BLaER1 (cell line): ENCODE measurements around the gene FBH1.
A peak's percentile ranks its signal among the peaks of the same experiment; 100 is the strongest.

Experiments used
- H3K27ac ChIP-seq: shearing (Covaris generic); formaldehyde crosslinking; 2 replicates; pipeline ENCODE4 v1.8.1; 2022
- H3K27me3 ChIP-seq: shearing (Covaris generic); formaldehyde crosslinking; 2 replicates; pipeline ENCODE4 v1.8.1; 2022
- H3K36me3 ChIP-seq: shearing (Covaris generic); formaldehyde crosslinking; 2 replicates; pipeline ENCODE4 v1.8.1; 2022
- H3K4me1 ChIP-seq: shearing (Covaris generic); formaldehyde crosslinking; 2 replicates; pipeline ENCODE4 v1.8.1; 2022
- H3K4me2 ChIP-seq: shearing (Covaris generic); formaldehyde crosslinking; 2 replicates; pipeline ENCODE4 v1.8.1; 2022
- H3K4me3 ChIP-seq: shearing (Covaris generic); formaldehyde crosslinking; 2 replicates; pipeline ENCODE4 v1.8.1; 2022
- H3K9ac ChIP-seq: shearing (Covaris generic); formaldehyde crosslinking; 2 replicates; pipeline ENCODE4 v1.8.1; 2022
- H3K9me3 ChIP-seq: shearing (Covaris generic); formaldehyde crosslinking; 2 replicates; pipeline ENCODE4 v1.8.1; 2022
- H4K20me1 ChIP-seq: shearing (Covaris generic); formaldehyde crosslinking; 2 replicates; pipeline ENCODE4 v1.8.1; 2022
- Cebpa-rat ChIP-seq: shearing (Covaris generic); IDR thresholded peaks from 2 replicates; pipeline ENCODE4 v1.8.1; 2022

Gene FBH1

DNA sequence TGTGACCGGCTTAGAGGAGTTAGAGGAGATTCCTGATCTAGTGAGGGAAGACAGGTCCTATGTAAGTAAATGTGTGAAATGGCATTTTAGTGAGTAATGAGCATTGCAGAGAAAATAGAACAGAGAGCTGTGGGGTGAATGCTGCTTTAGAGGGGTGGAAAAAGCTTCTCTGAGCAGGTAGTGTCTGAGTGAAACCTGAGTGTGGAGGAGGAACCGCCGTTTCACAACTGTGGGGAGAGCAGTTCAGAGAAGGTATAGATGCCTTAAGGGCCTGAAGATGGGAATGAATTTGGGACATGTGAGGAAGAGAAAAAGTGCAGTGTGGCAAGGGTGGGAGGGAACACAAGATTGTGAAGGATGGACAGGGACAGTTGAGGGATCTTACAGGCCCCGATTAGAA lies 21.6 kb downstream of the FBH1 start:
- no peaks in the 10 kb centered on the region; the same call in 1 of the 2 replicates for H4K20me1 ChIP-seq
- peaks cover 98% of the 10 kb centered on the region for H3K36me3 ChIP-seq
- H3K4me3 ChIP-seq = no peak overlapping the region
- no peak overlapping the region for H3K27ac ChIP-seq
- H3K27me3 ChIP-seq = no peaks in the 10 kb centered on the region
- H3K9me3 ChIP-seq = no peaks in the 10 kb centered on the region
- no peak overlapping the region for H3K4me2 ChIP-seq
- no peak for TF ChIP-seq Cebpa-rat
- peaks cover 2% of the 10 kb centered on the region for H3K4me1 ChIP-seq
- no peak overlapping the region for H3K9ac ChIP-seq

DNA sequence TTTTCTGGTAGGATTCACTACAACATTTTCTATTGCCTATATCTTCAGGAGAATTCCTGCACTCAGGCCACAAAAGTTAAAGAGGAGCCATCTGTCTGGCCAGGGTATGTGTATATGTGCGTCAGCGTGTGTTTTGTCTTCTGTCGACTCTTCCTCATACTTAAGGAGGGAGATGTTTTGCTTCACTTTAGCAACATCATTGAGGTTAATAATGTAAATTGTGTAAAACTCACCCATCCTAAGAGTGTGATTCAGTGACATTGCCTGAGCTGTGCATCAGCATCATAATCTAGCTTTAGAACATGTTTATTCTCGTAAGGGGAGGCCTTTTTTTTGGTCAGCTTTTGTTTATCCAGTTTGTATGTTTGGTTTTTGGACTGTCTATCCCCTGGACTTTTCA lies 23.7 kb downstream of the FBH1 start:
- Histone ChIP-seq H3K9me3 (no peaks in the 10 kb centered on the region), H3K27ac (no peak overlapping the region), H3K36me3 (peaks cover 98% of the 10 kb centered on the region), H3K4me2 (no peak overlapping the region), H3K9ac (peak overlapping the region; percentile 10; the same call in 1 of the 2 replicates), H3K4me1 (no peaks in the 10 kb centered on the region), H3K27me3 (no peaks in the 10 kb centered on the region), H3K4me3 (no peak overlapping the region), H4K20me1 (no peaks in the 10 kb centered on the region)
- no peak for TF ChIP-seq Cebpa-rat

DNA sequence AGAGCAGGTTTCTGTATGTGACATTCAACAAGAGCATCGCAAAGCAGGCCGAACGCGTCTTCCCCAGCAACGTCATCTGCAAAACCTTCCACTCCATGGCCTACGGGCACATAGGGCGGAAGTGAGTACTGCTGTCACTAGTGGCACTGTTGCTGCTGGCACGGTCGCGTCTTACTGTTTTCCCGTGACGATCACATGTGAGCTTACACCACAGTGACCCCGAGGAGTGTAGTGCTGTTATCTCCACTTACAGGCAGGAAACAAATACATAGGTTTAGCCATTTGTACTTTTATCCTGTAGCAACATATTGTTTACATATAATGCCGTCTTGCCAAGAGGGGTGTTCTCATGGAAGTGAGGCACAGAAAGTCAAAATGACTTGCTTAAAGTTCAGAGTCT lies 25.4 kb downstream of the FBH1 start:
- peaks cover 98% of the 10 kb centered on the region for H3K36me3 ChIP-seq
- no peak overlapping the region for H3K27ac ChIP-seq
- H3K9me3 ChIP-seq = no peaks in the 10 kb centered on the region
- TF ChIP-seq Cebpa-rat = no peak
- H4K20me1 ChIP-seq = no peaks in the 10 kb centered on the region
- no peaks in the 10 kb centered on the region for H3K27me3 ChIP-seq
- no peaks in the 10 kb centered on the region for H3K4me1 ChIP-seq
- no peak overlapping the region for H3K9ac ChIP-seq
- no peak overlapping the region for H3K4me3 ChIP-seq
- no peak overlapping the region for H3K4me2 ChIP-seq

DNA sequence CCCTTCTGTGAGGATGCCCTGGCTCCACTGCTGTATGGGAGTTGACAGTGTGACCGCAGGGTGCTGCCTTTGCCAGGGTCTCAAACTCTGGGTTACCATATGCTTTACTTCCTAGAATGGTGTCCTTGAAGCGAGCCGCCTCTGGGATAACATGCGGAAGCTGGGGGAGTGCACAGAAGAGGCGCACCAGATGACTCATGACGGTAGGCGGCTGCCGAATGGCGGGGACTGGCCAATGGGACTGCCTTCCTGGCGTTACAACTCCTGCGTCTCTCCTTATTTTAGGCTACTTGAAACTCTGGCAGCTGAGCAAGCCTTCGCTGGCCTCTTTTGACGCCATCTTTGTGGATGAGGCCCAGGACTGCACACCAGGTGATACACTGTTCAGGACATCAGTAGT lies 27.3 kb downstream of the FBH1 start:
- no peak overlapping the region for H3K4me2 ChIP-seq
- no peak overlapping the region for H3K27ac ChIP-seq
- no peaks in the 10 kb centered on the region for H4K20me1 ChIP-seq
- no peak for TF ChIP-seq Cebpa-rat
- no peaks in the 10 kb centered on the region for H3K27me3 ChIP-seq
- H3K9me3 ChIP-seq = no peaks in the 10 kb centered on the region
- H3K9ac ChIP-seq = no peak overlapping the region
- no peaks in the 10 kb centered on the region for H3K4me1 ChIP-seq
- H3K36me3 ChIP-seq = peaks cover 100% of the 10 kb centered on the region
- no peak overlapping the region for H3K4me3 ChIP-seq

GRCh38 chr10:5918763-5919162 lies 28.7 kb downstream of the FBH1 start:
- no peaks in the 10 kb centered on the region for H3K27me3 ChIP-seq
- H3K4me1 ChIP-seq = no peaks in the 10 kb centered on the region
- H3K4me3 ChIP-seq = no peak overlapping the region
- H4K20me1 ChIP-seq = no peaks in the 10 kb centered on the region
- no peak for TF ChIP-seq Cebpa-rat
- no peak overlapping the region for H3K9ac ChIP-seq
- peaks cover 100% of the 10 kb centered on the region for H3K36me3 ChIP-seq
- no peak overlapping the region for H3K27ac ChIP-seq
- H3K9me3 ChIP-seq = no peaks in the 10 kb centered on the region
- H3K4me2 ChIP-seq = no peak overlapping the region

GRCh38 chr10:5919568-5919967 lies 29.5 kb downstream of the FBH1 start:
- no peaks in the 10 kb centered on the region for H3K4me1 ChIP-seq
- no peak overlapping the region for H3K27ac ChIP-seq
- H3K4me2 ChIP-seq = no peak overlapping the region
- H3K36me3 ChIP-seq = peaks cover 100% of the 10 kb centered on the region
- H3K9ac ChIP-seq = no peak overlapping the region
- no peak overlapping the region for H3K4me3 ChIP-seq
- H3K27me3 ChIP-seq = no peaks in the 10 kb centered on the region
- no peaks in the 10 kb centered on the region for H3K9me3 ChIP-seq
- H4K20me1 ChIP-seq = no peaks in the 10 kb centered on the region
- no peak for TF ChIP-seq Cebpa-rat

DNA sequence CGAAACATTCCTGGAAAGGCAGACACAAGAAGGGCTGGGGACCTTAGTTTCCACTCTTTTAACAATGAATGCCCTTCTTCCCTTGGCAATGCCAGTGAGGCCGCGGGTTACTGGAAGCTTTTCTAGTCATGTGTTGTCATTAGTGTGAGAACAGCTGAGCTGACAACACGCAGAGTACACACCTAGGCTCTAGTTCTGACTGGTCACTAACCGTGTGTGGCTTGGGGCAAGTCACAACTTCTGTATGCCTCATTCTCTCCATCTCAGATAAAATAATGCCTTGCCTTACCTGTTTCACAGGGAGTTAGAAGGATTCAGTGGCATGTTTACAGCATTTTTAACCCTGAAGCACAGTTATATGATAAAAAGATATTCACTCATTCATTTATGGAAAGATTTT lies 31.7 kb downstream of the FBH1 start:
- H3K4me2 ChIP-seq = no peak overlapping the region
- H4K20me1 ChIP-seq = no peaks in the 10 kb centered on the region
- H3K27ac ChIP-seq = no peak overlapping the region
- no peaks in the 10 kb centered on the region for H3K27me3 ChIP-seq
- TF ChIP-seq Cebpa-rat = no peak
- peaks cover 100% of the 10 kb centered on the region for H3K36me3 ChIP-seq
- no peak overlapping the region for H3K4me3 ChIP-seq
- no peaks in the 10 kb centered on the region for H3K4me1 ChIP-seq
- no peak overlapping the region for H3K9ac ChIP-seq
- no peaks in the 10 kb centered on the region for H3K9me3 ChIP-seq

GRCh38 chr10:5924889-5925288 lies 34.8 kb downstream of the FBH1 start:
- no peaks in the 10 kb centered on the region for H3K4me1 ChIP-seq
- no peaks in the 10 kb centered on the region for H4K20me1 ChIP-seq
- H3K4me2 ChIP-seq = no peak overlapping the region
- no peak overlapping the region for H3K27ac ChIP-seq
- H3K9me3 ChIP-seq = no peaks in the 10 kb centered on the region
- no peaks in the 10 kb centered on the region for H3K27me3 ChIP-seq
- H3K36me3 ChIP-seq = peaks cover 100% of the 10 kb centered on the region
- no peak for TF ChIP-seq Cebpa-rat
- no peak overlapping the region for H3K9ac ChIP-seq
- H3K4me3 ChIP-seq = no peak overlapping the region

DNA sequence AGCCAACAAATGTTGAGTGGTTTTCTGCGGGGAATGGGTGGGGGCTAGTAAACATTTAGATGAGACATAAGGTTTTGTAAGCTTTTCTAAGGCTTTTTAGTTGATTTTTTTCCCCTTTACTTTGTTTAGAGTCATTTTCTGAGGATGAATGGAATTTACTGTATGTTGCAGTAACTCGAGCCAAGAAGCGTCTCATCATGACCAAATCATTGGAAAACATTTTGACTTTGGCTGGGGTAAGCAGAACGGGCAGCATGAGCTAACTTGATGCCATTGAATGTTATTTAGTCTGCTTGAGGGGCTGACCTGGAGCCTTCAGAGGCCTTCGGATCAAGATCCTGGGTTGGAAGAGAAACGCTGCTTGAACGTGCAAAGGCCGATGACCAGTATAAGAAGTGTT lies 37.3 kb downstream of the FBH1 start:
- Histone ChIP-seq H3K9ac (no peak overlapping the region), H3K27me3 (no peaks in the 10 kb centered on the region), H3K4me3 (no peak overlapping the region), H3K27ac (no peak overlapping the region), H4K20me1 (no peaks in the 10 kb centered on the region), H3K4me1 (no peaks in the 10 kb centered on the region), H3K36me3 (peaks cover 98% of the 10 kb centered on the region), H3K9me3 (no peaks in the 10 kb centered on the region), H3K4me2 (no peak overlapping the region)
- no peak for TF ChIP-seq Cebpa-rat

DNA sequence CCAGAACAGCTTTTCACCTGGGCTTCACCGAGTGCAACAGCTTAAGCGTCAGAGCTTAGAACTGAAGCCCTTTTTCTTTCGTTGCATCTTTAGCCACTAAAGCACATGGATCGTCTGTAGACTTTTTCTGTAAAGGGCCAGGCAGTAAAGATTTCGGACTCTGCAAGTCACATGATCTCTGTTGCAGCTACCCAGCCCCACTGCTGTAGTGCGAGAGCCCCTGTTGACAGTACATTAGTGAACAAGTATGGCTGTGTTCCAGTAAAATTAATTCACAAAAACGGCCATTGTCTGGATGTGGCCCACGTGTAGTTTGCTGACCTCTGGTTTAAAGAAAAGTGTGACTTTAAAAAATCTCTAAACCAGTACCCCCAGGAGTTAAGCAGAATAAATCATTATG lies 39.4 kb downstream of the FBH1 start:
- no peak overlapping the region for H3K9ac ChIP-seq
- H3K27ac ChIP-seq = no peak overlapping the region
- no peaks in the 10 kb centered on the region for H3K9me3 ChIP-seq
- no peak for TF ChIP-seq Cebpa-rat
- H3K4me3 ChIP-seq = no peak overlapping the region
- no peak overlapping the region for H3K4me2 ChIP-seq
- H4K20me1 ChIP-seq = no peaks in the 10 kb centered on the region
- no peaks in the 10 kb centered on the region for H3K4me1 ChIP-seq
- no peaks in the 10 kb centered on the region for H3K27me3 ChIP-seq
- H3K36me3 ChIP-seq = peaks cover 98% of the 10 kb centered on the region

DNA sequence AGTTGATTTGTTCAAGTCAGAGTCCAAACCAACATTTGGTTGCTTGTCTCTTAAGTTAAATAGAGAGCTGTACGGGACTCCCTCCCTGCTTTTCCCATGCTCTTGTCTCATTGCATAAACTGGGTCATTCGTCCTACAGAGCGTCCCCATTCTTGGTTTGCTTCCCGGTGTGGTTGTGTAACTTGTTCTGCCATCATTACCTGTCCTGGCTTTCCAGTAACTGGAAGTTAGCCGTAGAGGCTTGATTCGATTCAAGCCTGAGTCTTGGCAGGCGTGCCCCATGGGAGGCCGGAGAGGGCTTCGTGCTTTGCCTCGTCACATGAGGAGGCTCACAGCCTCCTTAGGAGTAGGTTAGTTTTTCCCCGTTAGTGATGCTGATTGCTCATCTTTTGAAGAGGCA lies 40.2 kb downstream of the FBH1 start:
- no peak overlapping the region for H3K4me3 ChIP-seq
- H3K9me3 ChIP-seq = no peaks in the 10 kb centered on the region
- H3K27me3 ChIP-seq = no peaks in the 10 kb centered on the region
- no peak overlapping the region for H3K27ac ChIP-seq
- peaks cover 98% of the 10 kb centered on the region for H3K36me3 ChIP-seq
- no peak overlapping the region for H3K4me2 ChIP-seq
- H3K9ac ChIP-seq = no peak overlapping the region
- H3K4me1 ChIP-seq = no peaks in the 10 kb centered on the region
- H4K20me1 ChIP-seq = no peaks in the 10 kb centered on the region
- TF ChIP-seq Cebpa-rat = no peak
